OCI-LY3 (cell line): ENCODE data around the gene ENOSF1.
"Not testable (repeated sequence)": the region's sequence is repeated elsewhere in the genome, so short reads cannot be mapped to it uniquely, and the experiment has no call there.

Source experiments
- H2AFZ ChIP-seq: fragments of 200-600, 300-600 bp; shearing (Covaris generic); 2 replicates; pipeline ENCODE4 v1.6.0; 2014; ENCODE audit warnings: antibody characterized with exemption, low read depth, low read length
- H3K27ac ChIP-seq: fragments of 200-600, 300-600 bp; sonication (generic); 2 replicates; pipeline ENCODE4 v1.5.1; 2014; ENCODE audit warnings: mild to moderate bottlenecking, low read length, moderate library complexity, mixed read lengths
- H3K27me3 ChIP-seq: fragments of 200-600, 300-600 bp; sonication (generic); 2 replicates; pipeline ENCODE4 v1.6.1; 2014; ENCODE audit warnings: low read depth, low read length, mixed read lengths
- H3K36me3 ChIP-seq: fragments of 200-600, 300-600 bp; sonication (generic); replicated peaks from 2 replicates; pipeline ENCODE3; 2014; ENCODE audit warnings: low read depth, low read length, mixed read lengths
- H3K4me1 ChIP-seq: fragments of 300-600, 200-600 bp; sonication (generic); 2 replicates; pipeline ENCODE4 v1.6.1; 2014; ENCODE audit warnings: low read length, mixed read lengths
- H3K4me2 ChIP-seq: fragments of 200-600, 300-600 bp; sonication (generic); 2 replicates; pipeline ENCODE4 v1.6.1; 2014; ENCODE audit warnings: low read length, mixed read lengths
- H3K4me3 ChIP-seq: fragments of 300-600, 200-600 bp; sonication (generic); 2 replicates; pipeline ENCODE4 v1.5.1; 2014; ENCODE audit warnings: antibody characterized with exemption, mild to moderate bottlenecking, low read length, moderate library complexity
- H3K79me2 ChIP-seq: fragments of 300-600, 200-600 bp; shearing (Covaris generic); 2 replicates; pipeline ENCODE4 v1.6.1; 2014; ENCODE audit warnings: mild to moderate bottlenecking, low read length, mixed read lengths
- H3K9ac ChIP-seq: fragments of 300-600, 200-600 bp; shearing (Covaris generic); 2 replicates; pipeline ENCODE4 v1.6.0; 2014; ENCODE audit warnings: mild to moderate bottlenecking, low read length, moderate library complexity
- H3K9me3 ChIP-seq: fragments of 200-600, 300-600 bp; shearing (Covaris generic); 2 replicates; pipeline ENCODE4 v1.6.1; 2014; ENCODE audit warnings: low read length, mixed read lengths; ENCODE audit not compliant: insufficient read depth
- H4K20me1 ChIP-seq: fragments of 200-600, 300-600 bp; sonication (generic); 2 replicates; pipeline ENCODE4 v1.6.1; 2016; ENCODE audit warnings: low read length, mixed read lengths; ENCODE audit not compliant: insufficient read depth
- EZH2phosphoT487 ChIP-seq: fragments of 200-600 bp; shearing (Covaris generic); IDR thresholded peaks from 2 replicates; pipeline ENCODE4 v1.6.1; 2018; ENCODE audit warnings: antibody characterized with exemption, mixed run types, low read depth
- TF ChIP-seq, protein P1 (sequence below): fragments of 200-600, 300-600 bp; sonication (generic); IDR thresholded peaks from 2 replicates; pipeline ENCODE4 v1.5.1; 2014; ENCODE audit warnings: antibody characterized with exemption, low read length, low read depth

ENOSF1 gene

DNA sequence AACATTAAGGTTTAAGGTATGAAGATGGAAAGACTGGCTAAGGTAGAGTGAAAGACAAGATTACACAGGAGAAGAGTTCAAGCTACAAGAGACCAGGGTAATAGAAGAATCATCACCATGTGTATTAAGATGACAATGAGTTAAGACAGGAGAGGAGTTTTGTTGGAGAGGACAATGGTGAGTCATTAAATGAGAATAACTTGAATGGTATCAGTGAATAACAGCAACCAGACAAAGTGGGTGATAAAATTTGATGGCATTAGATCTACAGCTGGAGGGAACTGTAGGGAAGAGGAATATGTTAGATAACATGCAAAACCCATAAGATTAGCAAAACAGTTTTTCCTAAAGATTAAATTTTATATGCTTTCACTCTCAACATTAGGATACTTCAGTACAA lies 18.8 kb upstream of the ENOSF1 start:
- Histone ChIP-seq H3K4me1 (peaks cover 5% of the 10 kb centered on the region; the same call in 1 of the 2 replicates), H3K27me3 (no peaks in the 10 kb centered on the region), H3K4me2 (no peak overlapping the region), H3K79me2 (no peaks in the 10 kb centered on the region), H4K20me1 (no peaks in the 10 kb centered on the region), H3K9me3 (no peaks in the 10 kb centered on the region), H3K9ac (no peak overlapping the region), H3K27ac (no peak overlapping the region), H3K36me3 (no peaks in the 10 kb centered on the region), H3K4me3 (no peak overlapping the region), H2AFZ (no peak overlapping the region)
- TF ChIP-seq EZH2phosphoT487: no peak
- TF ChIP-seq, protein P1, sequence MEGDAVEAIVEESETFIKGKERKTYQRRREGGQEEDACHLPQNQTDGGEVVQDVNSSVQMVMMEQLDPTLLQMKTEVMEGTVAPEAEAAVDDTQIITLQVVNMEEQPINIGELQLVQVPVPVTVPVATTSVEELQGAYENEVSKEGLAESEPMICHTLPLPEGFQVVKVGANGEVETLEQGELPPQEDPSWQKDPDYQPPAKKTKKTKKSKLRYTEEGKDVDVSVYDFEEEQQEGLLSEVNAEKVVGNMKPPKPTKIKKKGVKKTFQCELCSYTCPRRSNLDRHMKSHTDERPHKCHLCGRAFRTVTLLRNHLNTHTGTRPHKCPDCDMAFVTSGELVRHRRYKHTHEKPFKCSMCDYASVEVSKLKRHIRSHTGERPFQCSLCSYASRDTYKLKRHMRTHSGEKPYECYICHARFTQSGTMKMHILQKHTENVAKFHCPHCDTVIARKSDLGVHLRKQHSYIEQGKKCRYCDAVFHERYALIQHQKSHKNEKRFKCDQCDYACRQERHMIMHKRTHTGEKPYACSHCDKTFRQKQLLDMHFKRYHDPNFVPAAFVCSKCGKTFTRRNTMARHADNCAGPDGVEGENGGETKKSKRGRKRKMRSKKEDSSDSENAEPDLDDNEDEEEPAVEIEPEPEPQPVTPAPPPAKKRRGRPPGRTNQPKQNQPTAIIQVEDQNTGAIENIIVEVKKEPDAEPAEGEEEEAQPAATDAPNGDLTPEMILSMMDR: no peak

DNA sequence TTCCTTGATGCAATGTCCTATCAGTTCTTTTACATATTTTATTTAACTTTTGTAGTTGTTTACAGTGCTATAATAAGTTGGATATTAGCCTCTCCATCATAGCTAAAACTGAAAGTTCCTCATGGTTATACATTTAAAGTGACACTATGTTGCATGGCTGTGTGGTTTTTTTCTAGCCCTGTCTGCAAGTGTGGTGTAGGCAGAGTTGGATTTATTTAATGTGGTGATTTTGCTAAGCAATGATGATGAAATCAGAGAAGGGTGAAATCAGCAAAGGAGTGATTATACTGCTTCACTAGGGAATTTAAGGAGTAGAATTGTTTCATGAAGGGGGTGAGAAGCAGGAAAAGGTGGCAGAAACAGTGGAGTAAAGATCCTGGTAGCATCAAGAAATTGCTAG lies 18.3 kb upstream of the ENOSF1 start:
- Histone ChIP-seq H4K20me1 (no peaks in the 10 kb centered on the region), H3K4me3 (no peak overlapping the region), H3K9ac (no peak overlapping the region), H2AFZ (no peak overlapping the region), H3K4me1 (peaks cover 5% of the 10 kb centered on the region; the same call in 1 of the 2 replicates), H3K9me3 (no peaks in the 10 kb centered on the region), H3K4me2 (no peak overlapping the region), H3K36me3 (no peaks in the 10 kb centered on the region), H3K79me2 (no peaks in the 10 kb centered on the region), H3K27ac (no peak overlapping the region), H3K27me3 (no peaks in the 10 kb centered on the region)
- TF ChIP-seq, protein P1: no peak
- TF ChIP-seq EZH2phosphoT487: no peak

DNA sequence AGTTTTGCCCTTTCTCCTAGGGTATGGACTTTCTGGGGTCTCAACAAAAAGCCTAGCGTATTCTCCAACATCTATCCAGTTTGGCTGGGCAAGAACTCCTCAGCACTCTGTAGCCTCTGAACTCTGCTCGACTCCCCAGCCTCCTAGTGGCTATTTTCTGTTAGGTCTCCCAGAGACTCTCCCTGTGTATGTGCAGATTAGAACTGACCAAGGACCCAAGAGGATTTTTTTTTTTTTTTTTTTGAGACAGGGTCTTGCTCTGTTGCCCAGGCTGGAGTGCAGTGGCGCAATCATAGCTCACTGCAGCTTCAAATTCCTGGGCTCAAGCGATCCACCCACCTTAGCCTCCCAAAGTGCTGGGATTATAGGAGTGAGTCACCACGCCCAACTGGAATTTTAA lies 17.7 kb upstream of the ENOSF1 start:
- not testable (repeated sequence) for H2AFZ ChIP-seq, H3K36me3 ChIP-seq, H3K4me1 ChIP-seq, H4K20me1 ChIP-seq, H3K79me2 ChIP-seq, H3K9me3 ChIP-seq, H3K4me2 ChIP-seq, H3K27ac ChIP-seq, H3K27me3 ChIP-seq, H3K9ac ChIP-seq, H3K4me3 ChIP-seq

DNA sequence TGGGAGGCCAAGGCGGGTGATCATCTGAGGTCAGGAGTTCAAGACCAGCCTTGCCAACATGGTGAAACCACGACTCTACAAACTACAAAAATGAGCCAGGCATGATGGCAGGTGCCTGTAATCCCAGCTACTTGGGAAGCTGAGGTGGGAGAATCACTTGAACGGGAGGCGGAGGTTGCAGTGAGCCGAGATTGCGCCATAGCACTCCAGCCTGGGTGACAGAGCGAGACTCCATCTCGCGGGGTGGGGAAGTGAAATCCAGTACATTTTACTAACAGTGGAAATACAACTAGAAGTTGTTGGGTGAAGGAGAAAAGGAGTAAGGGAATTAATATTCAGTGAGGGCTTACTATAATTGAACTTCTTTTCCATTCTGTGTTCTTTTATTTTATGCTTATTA lies 13.2 kb upstream of the ENOSF1 start:
- Histone ChIP-seq H3K79me2 (no peaks in the 10 kb centered on the region), H3K27ac (no peak overlapping the region), H3K4me1 (peaks cover 21% of the 10 kb centered on the region), H3K27me3 (no peaks in the 10 kb centered on the region), H3K9me3 (no peaks in the 10 kb centered on the region), H3K36me3 (no peaks in the 10 kb centered on the region), H3K4me3 (no peak overlapping the region), H3K4me2 (no peak overlapping the region), H2AFZ (no peak overlapping the region), H3K9ac (no peak overlapping the region), H4K20me1 (no peaks in the 10 kb centered on the region)
- TF ChIP-seq, protein P1: no peak
- TF ChIP-seq EZH2phosphoT487: no peak
